ENCODE results near the gene SPIRE2. TPM values are rescaled to one million over a fixed set of nuclear protein-coding genes. Genes with fewer than 3 reads are reported as not detected.

Gene SPIRE2
- total and polyA plus RNA-seq, 9 of the 15 experiments (the other 6 are each of a cell fraction or from before 2014, with no cell fraction given): 0.70 to 7.5 (median 4.6) TPM

- TF ChIP-seq ETS1 (conservative IDR thresholded peaks at IDR 0.05; ENCODE audit: control insufficient read depth, low read depth, low read length) (no peak), IFI16 (CRISPR knock-in tag; IDR thresholded peaks at IDR 0.05) (no peak), ZNF277 (CRISPR knock-in tag; IDR thresholded peaks at IDR 0.05; ENCODE audit: borderline replicate concordance) (no peak), RBFOX2 (IDR thresholded peaks at IDR 0.05; ENCODE audit: low read depth, low read length) (no peak), MAFG (tag; conservative IDR thresholded peaks at IDR 0.05) (peak; percentile 48; the same call in 1 of the 2 replicates), RERE (CRISPR knock-in tag; IDR thresholded peaks at IDR 0.05; ENCODE audit: borderline replicate concordance) (no peak), CHD4 (IDR thresholded peaks at IDR 0.05; ENCODE audit: insufficient read depth, insufficient replicate concordance, low read depth, low read length, poor library complexity, severe bottlenecking) (no peak), ZNF609 (CRISPR knock-in tag; IDR thresholded peaks at IDR 0.05; ENCODE audit: borderline replicate concordance) (no peak), SMARCA4 (IDR thresholded peaks at IDR 0.05) (peak; percentile 76; the same call in 1 of the 2 replicates), EP300 (IDR thresholded peaks at IDR 0.05; ENCODE audit: low read length) (peak; percentile 67; the same call in 1 of the 2 replicates), SMARCE1 (IDR thresholded peaks at IDR 0.05) (peak; percentile 70; the same call in 1 of the 2 replicates), CSDE1 (IDR thresholded peaks at IDR 0.05) (no peak), POLR3G (IDR thresholded peaks at IDR 0.05; ENCODE audit: extremely low read depth, insufficient read length, insufficient replicate concordance) (no peak)
Measured at GRCh38 chr16:89786474-89787364, 41.6 kb upstream of the SPIRE2 start (continued).

Measured in K562 (cell line).